ENCODE measurements around the gene AARS2.

AARS2 gene

GRCh38 chr6:44278774-44279697, 34.1 kb downstream of the AARS2 start:
- no peak for TF ChIP-seq POLR2AphosphoS5 (IDR thresholded peaks at IDR 0.05; ENCODE audit: low read depth, low read length)
- TF ChIP-seq TAF1 (IDR thresholded peaks at IDR 0.05; ENCODE audit: borderline replicate concordance, low read depth, low read length), result no peak
- TF ChIP-seq POLR2A (IDR thresholded peaks at IDR 0.05; ENCODE audit: low read depth, low read length), result no peak
- no peak for DNase-seq (ENCODE audit: insufficient read length)
- no peak for FAIRE-seq

GRCh38 chr6:44278315-44278714, 34.8 kb downstream of the AARS2 start:
- no peak for TF ChIP-seq POLR2AphosphoS5 (IDR thresholded peaks at IDR 0.05; ENCODE audit: low read depth, low read length)
- no peak for TF ChIP-seq TAF1 (IDR thresholded peaks at IDR 0.05; ENCODE audit: borderline replicate concordance, low read depth, low read length)
- no peak for TF ChIP-seq POLR2A (IDR thresholded peaks at IDR 0.05; ENCODE audit: low read depth, low read length)
- no peak for DNase-seq (ENCODE audit: insufficient read length)
- FAIRE-seq, result no peak

GRCh38 chr6:44277763-44278162, 35.4 kb downstream of the AARS2 start:
- DNase-seq (ENCODE audit: insufficient read length) (no peak), FAIRE-seq (no peak)
- TF ChIP-seq POLR2A (IDR thresholded peaks at IDR 0.05; ENCODE audit: low read depth, low read length), result no peak
- TF ChIP-seq POLR2AphosphoS5 (IDR thresholded peaks at IDR 0.05; ENCODE audit: low read depth, low read length), result no peak
- no peak for TF ChIP-seq TAF1 (IDR thresholded peaks at IDR 0.05; ENCODE audit: borderline replicate concordance, low read depth, low read length)

- DNase-seq (ENCODE audit: insufficient read length) (no peak), FAIRE-seq (no peak)
- no peak for TF ChIP-seq POLR2A (IDR thresholded peaks at IDR 0.05; ENCODE audit: low read depth, low read length)
- no peak for TF ChIP-seq TAF1 (IDR thresholded peaks at IDR 0.05; ENCODE audit: borderline replicate concordance, low read depth, low read length)
- no peak for TF ChIP-seq POLR2AphosphoS5 (IDR thresholded peaks at IDR 0.05; ENCODE audit: low read depth, low read length)
Measured at GRCh38 chr6:44276667-44277640, 36.2 kb downstream of the AARS2 start.

GRCh38 chr6:44275749-44276648, 37.1 kb downstream of the AARS2 start:
- DNase-seq (ENCODE audit: insufficient read length), result no peak
- no peak for TF ChIP-seq POLR2AphosphoS5 (IDR thresholded peaks at IDR 0.05; ENCODE audit: low read depth, low read length)
- no peak for TF ChIP-seq POLR2A (IDR thresholded peaks at IDR 0.05; ENCODE audit: low read depth, low read length)
- TF ChIP-seq TAF1 (IDR thresholded peaks at IDR 0.05; ENCODE audit: borderline replicate concordance, low read depth, low read length), result no peak
- no peak for FAIRE-seq

- FAIRE-seq (no peak), DNase-seq (ENCODE audit: insufficient read length) (no peak)
- no peak for TF ChIP-seq POLR2AphosphoS5 (IDR thresholded peaks at IDR 0.05; ENCODE audit: low read depth, low read length)
- TF ChIP-seq POLR2A (IDR thresholded peaks at IDR 0.05; ENCODE audit: low read depth, low read length), result no peak
- no peak for TF ChIP-seq TAF1 (IDR thresholded peaks at IDR 0.05; ENCODE audit: borderline replicate concordance, low read depth, low read length)
Measured at GRCh38 chr6:44275271-44275748, 37.8 kb downstream of the AARS2 start.

GRCh38 chr6:44273617-44274016, 39.5 kb downstream of the AARS2 start:
- no peak for FAIRE-seq
- no peak for TF ChIP-seq POLR2A (IDR thresholded peaks at IDR 0.05; ENCODE audit: low read depth, low read length)
- no peak for TF ChIP-seq TAF1 (IDR thresholded peaks at IDR 0.05; ENCODE audit: borderline replicate concordance, low read depth, low read length)
- no peak for TF ChIP-seq POLR2AphosphoS5 (IDR thresholded peaks at IDR 0.05; ENCODE audit: low read depth, low read length)
- DNase-seq (ENCODE audit: insufficient read length), result no peak

- DNase-seq (ENCODE audit: insufficient read length), result no peak
- FAIRE-seq, result no peak
- TF ChIP-seq TAF1 (IDR thresholded peaks at IDR 0.05; ENCODE audit: borderline replicate concordance, low read depth, low read length) (no peak), POLR2AphosphoS5 (IDR thresholded peaks at IDR 0.05; ENCODE audit: low read depth, low read length) (no peak), POLR2A (IDR thresholded peaks at IDR 0.05; ENCODE audit: low read depth, low read length) (no peak)
Measured at GRCh38 chr6:44272999-44273566, 40.1 kb downstream of the AARS2 start.

GRCh38 chr6:44272529-44272928, 40.6 kb downstream of the AARS2 start:
- no peak for FAIRE-seq
- no peak for DNase-seq (ENCODE audit: insufficient read length)
- TF ChIP-seq POLR2AphosphoS5 (IDR thresholded peaks at IDR 0.05; ENCODE audit: low read depth, low read length) (no peak), POLR2A (IDR thresholded peaks at IDR 0.05; ENCODE audit: low read depth, low read length) (no peak), TAF1 (IDR thresholded peaks at IDR 0.05; ENCODE audit: borderline replicate concordance, low read depth, low read length) (no peak)

- DNase-seq (ENCODE audit: insufficient read length), result no peak
- TF ChIP-seq POLR2A (IDR thresholded peaks at IDR 0.05; ENCODE audit: low read depth, low read length), result no peak
- TF ChIP-seq POLR2AphosphoS5 (IDR thresholded peaks at IDR 0.05; ENCODE audit: low read depth, low read length), result no peak
- no peak for FAIRE-seq
Measured at GRCh38 chr6:44271914-44272313, 41.2 kb downstream of the AARS2 start.

Measured in GM12892 (cell line).